ENCODE results near the gene LMCD1. TPM values are rescaled to one million over a fixed set of nuclear protein-coding genes. Genes with fewer than 3 reads are reported as not detected.

The LMCD1 gene
- total and polyA plus RNA-seq, 2 donors (not counting 1 experiment from before 2014, with no cell fraction given), result 1.4 to 4.9 TPM

GRCh38 chr3:8621141-8621540 lies 119.5 kb downstream of the LMCD1 start:
- Histone ChIP-seq H3K9me3 (ENCODE audit: control extremely low read depth in 1 of 3, control insufficient read depth in 2 of 3, insufficient read depth in 1 of 3, low read length in 2 of 3) (peaks cover 0 to 18% (median 0%) of the 10 kb centered on the region in 3 donors), H3K79me2 (ENCODE audit: control insufficient read depth, insufficient read depth, low read length) (no peaks in the 10 kb centered on the region), H3K4me3 (ENCODE audit: control extremely low read depth in 1 of 5, extremely low read depth in 1 of 5, insufficient read depth in 1 of 5, low read depth in 2 of 5, low read length in 4 of 5) (no peak overlapping the region), H3K9ac (ENCODE audit: low read length) (no peak overlapping the region), H3K36me3 (replicated peaks in 1 of 2; ENCODE audit: control extremely low read depth in 1 of 2, control insufficient read depth in 1 of 2, extremely low read depth in 1 of 2, insufficient read depth in 2 of 2, low read length in 1 of 2) (no peaks in the 10 kb centered on the region), H3K4me1 (ENCODE audit: control insufficient read depth in 2 of 2, insufficient read depth in 2 of 2, low read length in 2 of 2) (peaks cover 0 to 4% of the 10 kb centered on the region in 2 donors), H3K4me2 (replicated peaks; ENCODE audit: low read depth, low read length, poor library complexity, severe bottlenecking) (no peak overlapping the region), H3K27me3 (replicated peaks in 1 of 4; ENCODE audit: control extremely low read depth in 1 of 4, control insufficient read depth in 3 of 4, insufficient read depth in 4 of 4, low read length in 3 of 4) (peaks cover 0 to 7% (median 0%) of the 10 kb centered on the region in 4 experiments), H3K27ac (ENCODE audit: low read length in 2 of 2) (no peak overlapping the region), H4K20me1 (ENCODE audit: control insufficient read depth, insufficient read depth, low read length, poor library complexity, severe bottlenecking) (no peaks in the 10 kb centered on the region), H2AFZ (ENCODE audit: insufficient read depth, low read depth, low read length, poor library complexity, severe bottlenecking) (no peak overlapping the region)
- POLR2A ChIA-PET, result no interaction called here
- DNase-seq, result no peak
- CTCF ChIA-PET, result interaction anchor here (4.9 kb wide), 1 partner anchor 178 kb away, joined by 33 read pairs; no protein-coding TSS in a partner anchor
- no peak for TF ChIP-seq EZH2 (IDR thresholded peaks at IDR 0.05; ENCODE audit: borderline replicate concordance, insufficient read depth, low read depth, low read length, poor library complexity, severe bottlenecking)
- TF ChIP-seq CTCF (IDR thresholded peaks at IDR 0.05), result no peak
- H3K27me3 Mint-ChIP-seq, result no peaks in the 10 kb centered on the region
- no peak for ATAC-seq (ENCODE audit: low read depth)
- H3K9me3 Mint-ChIP-seq (ENCODE audit: insufficient read depth), result no peaks in the 10 kb centered on the region
- H3K27ac Mint-ChIP-seq, result no peak overlapping the region
- intact Hi-C loops (cut with micrococcal nuclease), result no loop called here
- WGBS (ENCODE audit: insufficient coverage), result 94% methylated on average over 2 of the region's 3 CpGs
- peaks cover 10% of the 10 kb centered on the region for H3K4me1 Mint-ChIP-seq
- H3K4me3 Mint-ChIP-seq, result no peak overlapping the region

GRCh38 chr3:8621872-8622271 lies 120.2 kb downstream of the LMCD1 start:
- Histone ChIP-seq H3K9ac (ENCODE audit: low read length) (no peak overlapping the region), H3K4me3 (ENCODE audit: control extremely low read depth in 1 of 5, extremely low read depth in 1 of 5, insufficient read depth in 1 of 5, low read depth in 2 of 5, low read length in 4 of 5) (no peak overlapping the region), H3K4me2 (replicated peaks; ENCODE audit: low read depth, low read length, poor library complexity, severe bottlenecking) (no peak overlapping the region), H3K36me3 (replicated peaks in 1 of 2; ENCODE audit: control extremely low read depth in 1 of 2, control insufficient read depth in 1 of 2, extremely low read depth in 1 of 2, insufficient read depth in 2 of 2, low read length in 1 of 2) (no peaks in the 10 kb centered on the region), H3K79me2 (ENCODE audit: control insufficient read depth, insufficient read depth, low read length) (no peaks in the 10 kb centered on the region), H3K4me1 (ENCODE audit: control insufficient read depth in 2 of 2, insufficient read depth in 2 of 2, low read length in 2 of 2) (peaks cover 0 to 4% of the 10 kb centered on the region in 2 donors), H4K20me1 (ENCODE audit: control insufficient read depth, insufficient read depth, low read length, poor library complexity, severe bottlenecking) (no peaks in the 10 kb centered on the region), H3K27me3 (replicated peaks in 1 of 4; ENCODE audit: control extremely low read depth in 1 of 4, control insufficient read depth in 3 of 4, insufficient read depth in 4 of 4, low read length in 3 of 4) (peaks cover 0 to 7% (median 0%) of the 10 kb centered on the region in 4 experiments), H3K27ac (ENCODE audit: low read length in 2 of 2) (no peak overlapping the region), H3K9me3 (ENCODE audit: control extremely low read depth in 1 of 3, control insufficient read depth in 2 of 3, insufficient read depth in 1 of 3, low read length in 2 of 3) (peaks cover 0 to 18% (median 0%) of the 10 kb centered on the region in 3 donors), H2AFZ (ENCODE audit: insufficient read depth, low read depth, low read length, poor library complexity, severe bottlenecking) (no peak overlapping the region)
- ChIA-PET CTCF (interaction anchor here (0.8 to 4.9 kb wide), 4 partner anchors 11 to 205 kb away, joined by 3 to 33 read pairs (median 4); no protein-coding TSS in a partner anchor), POLR2A (no interaction called here)
- DNase-seq (no peak), ATAC-seq (ENCODE audit: low read depth) (no peak)
- H3K9me3 Mint-ChIP-seq (ENCODE audit: insufficient read depth), result no peaks in the 10 kb centered on the region
- WGBS (ENCODE audit: insufficient coverage), result 83% methylated on average over 3 of the region's 4 CpGs
- H3K27me3 Mint-ChIP-seq, result no peaks in the 10 kb centered on the region
- no peak overlapping the region for H3K27ac Mint-ChIP-seq
- H3K4me1 Mint-ChIP-seq, result peaks cover 10% of the 10 kb centered on the region
- TF ChIP-seq CTCF (IDR thresholded peaks at IDR 0.05) (no peak), EZH2 (IDR thresholded peaks at IDR 0.05; ENCODE audit: borderline replicate concordance, insufficient read depth, low read depth, low read length, poor library complexity, severe bottlenecking) (no peak)
- H3K4me3 Mint-ChIP-seq, result no peak overlapping the region
- intact Hi-C loops (cut with micrococcal nuclease), result no loop called here
